Measurements from ENCODE around the gene ZC3H12D. TPM values are rescaled to one million over a fixed set of nuclear protein-coding genes. Genes with fewer than 3 reads are reported as not detected.

ZC3H12D gene
- total and polyA plus RNA-seq, 9 of the 15 experiments (the other 6 are each of a cell fraction or from before 2014, with no cell fraction given): 0.04 to 0.27 (median 0.05) TPM; not detected in 3

DNA sequence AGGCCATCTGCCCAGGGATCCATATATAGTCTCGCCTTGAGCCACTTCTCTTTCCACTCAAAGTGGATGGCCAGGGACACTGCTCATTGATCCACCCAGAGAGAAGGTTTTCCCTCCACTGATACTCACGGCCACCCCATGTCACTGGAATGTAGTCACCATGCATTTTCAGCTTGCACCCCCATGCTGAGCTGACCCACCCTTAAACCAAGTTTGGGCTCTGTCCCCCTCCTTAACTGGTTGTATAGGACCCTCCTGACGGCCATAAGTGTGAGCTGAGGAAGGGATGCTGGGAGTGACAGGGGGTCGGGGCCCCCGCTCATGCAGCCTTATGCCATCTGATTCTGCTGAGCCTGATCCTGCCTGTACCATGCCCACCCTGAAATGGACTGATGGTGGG is 59.1 kb downstream of the ZC3H12D start:
- Histone ChIP-seq H3K4me3 (no peak overlapping the region), H2AFZ (ENCODE audit: low read depth, low read length) (no peak overlapping the region), H3K9me3 (replicated peaks; ENCODE audit: control insufficient read depth, insufficient read depth, low read depth, low read length) (no peaks in the 10 kb centered on the region), H3K79me2 (ENCODE audit: control insufficient read depth, insufficient read depth, low read length) (no peaks in the 10 kb centered on the region), H3K4me2 (ENCODE audit: insufficient read depth, low read length) (no peak overlapping the region), H3K4me1 (replicated peaks in 1 of 2; ENCODE audit: control insufficient read depth in 2 of 2, insufficient read depth in 2 of 2, low read length in 2 of 2) (no peaks in the 10 kb centered on the region), H4K20me1 (replicated peaks; ENCODE audit: control insufficient read depth, insufficient read depth, low read length) (0 out of 2 replicates have a peak, but pooled peaks cover 3% of the 10 kb centered on the region), H3K9ac (ENCODE audit: insufficient read depth in 1 of 2, low read depth in 2 of 2, low read length in 2 of 2) (no peak overlapping the region), H3K27ac (ENCODE audit: extremely low read depth, low read depth, low read length) (no peak overlapping the region), H3K9me1 (ENCODE audit: control insufficient read depth, insufficient read depth, low read length) (no peaks in the 10 kb centered on the region), H3K27me3 (ENCODE audit: control insufficient read depth in 2 of 2, insufficient read depth in 2 of 2, low read length in 2 of 2) (peaks cover 50 to 84% of the 10 kb centered on the region in 2 experiments), H3K36me3 (ENCODE audit: control insufficient read depth, insufficient read depth, low read length) (no peaks in the 10 kb centered on the region)
- in situ Hi-C loops (cut with MboI) (loop anchor here (5.0 to 25.0 kb wide), 3 partner anchors 333 to 863 kb away; no protein-coding TSS in a partner anchor), intact Hi-C loops (cut with micrococcal nuclease) (loop anchor here (5.0 kb wide), 1 partner anchor 108 kb away; the partner anchor contains the start of gene TAB2)
- ATAC-seq: no peak
- FAIRE-seq: no peak
- no TSS peak for BruUV-seq (replicated peaks)
- WGBS (ENCODE audit: insufficient coverage, low coverage, missing lambda C conversion rate): 1% methylated on average over 5 of the region's 5 CpGs
- no peak for DNase-seq (ENCODE audit: extremely low read depth in 1 of 4, low spot score in 3 of 4)
- ChIA-PET CTCF (ENCODE audit: low intra/inter-chr PET ratio) (no interaction called here), POLR2A (interaction anchor here (0.5 to 0.9 kb wide), 2 partner anchors 12 to 46 kb away, joined by 4 to 6 read pairs; no protein-coding TSS in a partner anchor)
- TF ChIP-seq ZNF239 (CRISPR knock-in tag; IDR thresholded peaks at IDR 0.05) (no peak), BMI1 (IDR thresholded peaks at IDR 0.05; ENCODE audit: low read length) (no peak), TAF1 (IDR thresholded peaks at IDR 0.05; ENCODE audit: control insufficient read depth, extremely low read depth, insufficient read depth, low read length, severe bottlenecking) (no peak), ILF3 (IDR thresholded peaks at IDR 0.05; ENCODE audit: borderline replicate concordance) (no peak), PHTF2 (CRISPR knock-in tag; IDR thresholded peaks at IDR 0.05) (no peak), RAD51 (IDR thresholded peaks at IDR 0.05; ENCODE audit: borderline replicate concordance, low read depth) (no peak), BRCA1 (IDR thresholded peaks at IDR 0.05) (no peak), BRCA1 (CRISPR knock-in tag; IDR thresholded peaks at IDR 0.05) (no peak), NEUROD1 (IDR thresholded peaks at IDR 0.05; ENCODE audit: borderline replicate concordance, low read depth, low read length, partially characterized antibody) (no peak), RB1 (IDR thresholded peaks at IDR 0.05; ENCODE audit: low read depth) (no peak), BRF1 (IDR thresholded peaks at IDR 0.05; ENCODE audit: borderline replicate concordance, extremely low read depth, insufficient read length) (no peak), MCM2 (IDR thresholded peaks at IDR 0.05; ENCODE audit: low read depth) (no peak), BRD9 (IDR thresholded peaks at IDR 0.05; ENCODE audit: low read depth, partially characterized antibody) (no peak)
- TF ChIP-seq, protein P1, sequence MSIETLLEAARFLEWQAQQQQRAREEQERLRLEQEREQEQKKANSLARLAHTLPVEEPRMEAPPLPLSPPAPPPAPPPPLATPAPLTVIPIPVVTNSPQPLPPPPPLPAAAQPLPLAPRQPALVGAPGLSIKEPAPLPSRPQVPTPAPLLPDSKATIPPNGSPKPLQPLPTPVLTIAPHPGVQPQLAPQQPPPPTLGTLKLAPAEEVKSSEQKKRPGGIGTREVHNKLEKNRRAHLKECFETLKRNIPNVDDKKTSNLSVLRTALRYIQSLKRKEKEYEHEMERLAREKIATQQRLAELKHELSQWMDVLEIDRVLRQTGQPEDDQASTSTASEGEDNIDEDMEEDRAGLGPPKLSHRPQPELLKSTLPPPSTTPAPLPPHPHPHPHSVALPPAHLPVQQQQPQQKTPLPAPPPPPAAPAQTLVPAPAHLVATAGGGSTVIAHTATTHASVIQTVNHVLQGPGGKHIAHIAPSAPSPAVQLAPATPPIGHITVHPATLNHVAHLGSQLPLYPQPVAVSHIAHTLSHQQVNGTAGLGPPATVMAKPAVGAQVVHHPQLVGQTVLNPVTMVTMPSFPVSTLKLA (conservative IDR thresholded peaks at IDR 0.05): no peak
- TF ChIP-seq, protein P2, sequence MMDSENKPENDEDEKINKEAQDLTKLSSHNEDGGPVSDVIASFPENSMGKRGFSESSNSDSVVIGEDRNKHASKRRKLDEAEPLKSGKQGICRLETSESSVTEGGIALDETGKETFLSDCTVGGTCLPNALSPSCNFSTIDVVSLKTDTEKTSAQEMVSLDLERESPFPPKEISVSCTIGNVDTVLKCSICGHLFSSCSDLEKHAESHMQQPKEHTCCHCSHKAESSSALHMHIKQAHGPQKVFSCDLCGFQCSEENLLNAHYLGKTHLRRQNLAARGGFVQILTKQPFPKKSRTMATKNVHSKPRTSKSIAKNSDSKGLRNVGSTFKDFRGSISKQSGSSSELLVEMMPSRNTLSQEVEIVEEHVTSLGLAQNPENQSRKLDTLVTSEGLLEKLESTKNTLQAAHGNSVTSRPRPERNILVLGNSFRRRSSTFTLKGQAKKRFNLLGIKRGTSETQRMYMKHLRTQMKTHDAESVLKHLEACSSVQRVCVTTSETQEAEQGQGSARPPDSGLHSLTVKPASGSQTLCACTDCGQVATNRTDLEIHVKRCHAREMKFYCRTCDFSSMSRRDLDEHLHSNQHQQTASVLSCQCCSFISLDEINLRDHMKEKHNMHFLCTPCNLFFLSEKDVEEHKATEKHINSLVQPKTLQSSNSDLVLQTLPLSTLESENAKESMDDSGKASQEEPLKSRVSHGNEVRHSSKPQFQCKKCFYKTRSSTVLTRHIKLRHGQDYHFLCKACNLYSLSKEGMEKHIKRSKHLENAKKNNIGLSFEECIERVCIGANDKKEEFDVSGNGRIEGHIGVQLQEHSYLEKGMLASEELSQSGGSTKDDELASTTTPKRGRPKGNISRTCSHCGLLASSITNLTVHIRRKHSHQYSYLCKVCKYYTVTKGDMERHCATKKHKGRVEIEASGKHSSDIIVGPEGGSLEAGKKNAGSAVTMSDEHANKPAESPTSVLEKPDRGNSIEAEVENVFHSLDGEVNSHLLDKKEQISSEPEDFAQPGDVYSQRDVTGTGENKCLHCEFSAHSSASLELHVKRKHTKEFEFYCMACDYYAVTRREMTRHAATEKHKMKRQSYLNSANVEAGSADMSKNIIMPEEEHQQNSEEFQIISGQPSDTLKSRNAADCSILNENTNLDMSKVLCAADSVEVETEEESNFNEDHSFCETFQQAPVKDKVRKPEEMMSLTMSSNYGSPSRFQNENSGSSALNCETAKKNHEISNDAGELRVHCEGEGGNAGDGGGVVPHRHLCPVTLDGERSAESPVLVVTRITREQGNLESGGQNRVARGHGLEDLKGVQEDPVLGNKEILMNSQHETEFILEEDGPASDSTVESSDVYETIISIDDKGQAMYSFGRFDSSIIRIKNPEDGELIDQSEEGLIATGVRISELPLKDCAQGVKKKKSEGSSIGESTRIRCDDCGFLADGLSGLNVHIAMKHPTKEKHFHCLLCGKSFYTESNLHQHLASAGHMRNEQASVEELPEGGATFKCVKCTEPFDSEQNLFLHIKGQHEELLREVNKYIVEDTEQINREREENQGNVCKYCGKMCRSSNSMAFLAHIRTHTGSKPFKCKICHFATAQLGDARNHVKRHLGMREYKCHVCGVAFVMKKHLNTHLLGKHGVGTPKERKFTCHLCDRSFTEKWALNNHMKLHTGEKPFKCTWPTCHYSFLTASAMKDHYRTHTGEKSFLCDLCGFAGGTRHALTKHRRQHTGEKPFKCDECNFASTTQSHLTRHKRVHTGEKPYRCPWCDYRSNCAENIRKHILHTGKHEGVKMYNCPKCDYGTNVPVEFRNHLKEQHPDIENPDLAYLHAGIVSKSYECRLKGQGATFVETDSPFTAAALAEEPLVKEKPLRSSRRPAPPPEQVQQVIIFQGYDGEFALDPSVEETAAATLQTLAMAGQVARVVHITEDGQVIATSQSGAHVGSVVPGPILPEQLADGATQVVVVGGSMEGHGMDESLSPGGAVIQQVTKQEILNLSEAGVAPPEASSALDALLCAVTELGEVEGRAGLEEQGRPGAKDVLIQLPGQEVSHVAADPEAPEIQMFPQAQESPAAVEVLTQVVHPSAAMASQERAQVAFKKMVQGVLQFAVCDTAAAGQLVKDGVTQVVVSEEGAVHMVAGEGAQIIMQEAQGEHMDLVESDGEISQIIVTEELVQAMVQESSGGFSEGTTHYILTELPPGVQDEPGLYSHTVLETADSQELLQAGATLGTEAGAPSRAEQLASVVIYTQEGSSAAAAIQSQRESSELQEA (IDR thresholded peaks at IDR 0.05; ENCODE audit: low read depth): no peak

Data from K562 (cell line).